NCI-H2081 treated with DMSO at 0.1 percent for 48 hours (cell line): ENCODE measurements around the gene FOXL2.

Experiments
- DNase-seq: peaks from one replicate; lab custom pipeline; 2025; lab: John Stamatoyannopoulos, UW

FOXL2 gene

GRCh38 chr3:138945709-138946662 lies 951 bp downstream of the FOXL2 start:
- DNase-seq, result no peak

- DNase-seq, result no peak
Observed at GRCh38 chr3:138944929-138945708, 1.8 kb downstream of the FOXL2 start.

- DNase-seq, result no peak
Observed at GRCh38 chr3:138944654-138944928, 2.3 kb downstream of the FOXL2 start.

DNA sequence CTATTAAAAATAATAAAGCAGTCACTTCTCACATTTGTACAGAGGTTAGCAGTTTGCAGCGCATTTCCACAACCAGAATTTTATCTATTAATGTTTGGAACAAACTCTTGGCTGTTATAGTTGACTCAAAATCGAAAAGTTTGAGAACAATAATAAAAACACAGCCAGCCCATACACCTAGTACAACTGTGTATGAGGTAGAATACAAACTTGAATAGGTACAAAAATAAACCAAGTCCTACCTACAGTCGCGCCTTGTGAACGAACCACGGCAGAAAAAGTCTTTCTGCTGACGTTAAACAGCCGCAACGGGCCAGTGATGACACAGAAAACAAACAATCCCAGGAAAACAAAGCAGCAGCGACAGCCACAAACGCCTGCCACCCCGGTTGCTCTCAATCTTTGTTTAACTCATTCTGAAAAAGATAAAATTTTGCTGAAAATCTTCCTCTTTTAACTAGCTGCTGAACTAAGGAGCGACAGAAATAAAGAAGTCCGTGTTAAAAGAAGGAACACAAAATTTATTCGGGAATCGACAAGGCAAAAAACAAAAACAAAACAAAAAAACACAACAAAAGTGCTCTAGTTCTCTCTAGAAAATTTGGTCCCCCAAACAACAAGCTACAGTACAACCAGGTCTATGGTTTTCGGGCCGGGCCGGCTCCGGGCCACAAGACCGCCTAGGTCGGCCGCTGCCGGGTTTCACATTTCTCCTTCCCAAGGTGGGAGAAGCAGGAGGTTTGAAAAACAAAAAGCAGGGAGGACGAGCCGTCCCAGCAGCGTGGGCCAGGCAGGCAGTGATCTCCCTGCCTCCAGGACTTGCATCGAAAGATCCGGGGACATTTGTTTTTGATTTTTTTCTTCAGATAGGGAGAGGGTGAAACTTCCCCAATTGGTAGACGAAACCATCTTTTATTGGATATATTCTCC lies 2.9 kb downstream of the FOXL2 start:
- no peak for DNase-seq

- DNase-seq, result no peak
Observed at GRCh38 chr3:138942861-138943623, 3.9 kb downstream of the FOXL2 start.

- DNase-seq, result no peak
Observed at GRCh38 chr3:138942271-138942670, 4.7 kb downstream of the FOXL2 start.

GRCh38 chr3:138941259-138941885 lies 5.6 kb downstream of the FOXL2 start:
- DNase-seq, result no peak

GRCh38 chr3:138940446-138940845 lies 6.5 kb downstream of the FOXL2 start:
- no peak for DNase-seq

- no peak for DNase-seq
Observed at GRCh38 chr3:138939561-138940241, 7.2 kb downstream of the FOXL2 start.

GRCh38 chr3:138938877-138939560 lies 7.9 kb downstream of the FOXL2 start:
- no peak for DNase-seq

GRCh38 chr3:138938056-138938876 lies 8.7 kb downstream of the FOXL2 start:
- no peak for DNase-seq

- DNase-seq, result no peak
Observed at GRCh38 chr3:138937690-138938055, 9.3 kb downstream of the FOXL2 start.

GRCh38 chr3:138936741-138937689 lies 9.9 kb downstream of the FOXL2 start:
- DNase-seq, result no peak

- DNase-seq, result no peak
Observed at GRCh38 chr3:138935863-138936740, 10.8 kb downstream of the FOXL2 start.

DNA sequence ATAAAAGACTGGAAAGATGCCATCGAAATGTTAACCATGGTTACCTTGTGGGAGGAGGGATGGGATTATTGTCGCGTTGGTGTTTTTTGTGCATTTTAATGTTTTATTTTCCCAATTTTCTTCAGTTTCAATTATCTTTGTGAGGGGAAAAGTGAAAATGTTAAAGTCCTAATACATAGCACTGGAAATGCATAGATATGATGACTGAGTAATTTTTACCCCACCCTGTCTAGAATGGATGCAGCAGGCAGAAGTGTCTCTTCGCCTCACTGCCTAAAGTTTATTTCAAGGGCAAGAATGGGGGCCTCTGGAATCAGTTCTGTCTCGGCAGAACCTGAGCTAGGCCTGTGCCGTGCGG lies 11.5 kb downstream of the FOXL2 start:
- DNase-seq, result no peak

- no peak for DNase-seq
Observed at GRCh38 chr3:138933981-138934691, 12.8 kb downstream of the FOXL2 start.
